Measurements from ENCODE around the gene SPN.

The SPN gene

DNA sequence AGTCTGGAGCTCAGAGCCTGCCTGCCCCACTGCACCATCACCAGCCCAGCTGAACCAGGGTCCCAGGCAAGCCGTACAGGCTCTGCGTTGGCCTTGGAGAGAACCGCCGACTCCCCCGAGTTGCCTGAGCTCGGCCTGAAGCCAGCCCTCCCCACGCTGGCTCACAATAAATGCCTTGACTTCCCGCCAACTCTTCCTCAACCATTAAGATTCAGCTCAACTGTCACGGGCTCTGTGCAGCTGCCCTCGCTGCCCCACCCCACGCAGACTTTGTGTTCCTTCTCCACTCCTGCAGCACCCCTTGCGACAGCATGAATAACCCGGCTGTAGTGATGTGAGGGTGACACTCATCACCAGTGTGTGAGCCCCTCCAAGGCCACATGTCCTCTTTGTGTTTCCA is 11.1 kb downstream of the SPN start:
- Histone ChIP-seq H3K27me3 (ENCODE audit: insufficient read depth, low read depth) (no peaks in the 10 kb centered on the region), H3K27ac (no peak overlapping the region), H3K4me1 (ENCODE audit: low read depth, poor library complexity, severe bottlenecking) (peaks cover 4% of the 10 kb centered on the region), H3K4me2 (no peak overlapping the region), H4K20me1 (ENCODE audit: insufficient read depth) (no peaks in the 10 kb centered on the region), H3K79me2 (ENCODE audit: insufficient read depth, low read depth) (no peaks in the 10 kb centered on the region), H2AFZ (ENCODE audit: low read depth) (no peak overlapping the region), H3K9ac (no peak overlapping the region), H3K4me3 (IDR thresholded peaks at IDR 0.05; ENCODE audit: insufficient read depth, low read depth, low read length) (no peak overlapping the region), H3K36me3 (ENCODE audit: insufficient read depth) (no peaks in the 10 kb centered on the region)
- TF ChIP-seq, protein P1, sequence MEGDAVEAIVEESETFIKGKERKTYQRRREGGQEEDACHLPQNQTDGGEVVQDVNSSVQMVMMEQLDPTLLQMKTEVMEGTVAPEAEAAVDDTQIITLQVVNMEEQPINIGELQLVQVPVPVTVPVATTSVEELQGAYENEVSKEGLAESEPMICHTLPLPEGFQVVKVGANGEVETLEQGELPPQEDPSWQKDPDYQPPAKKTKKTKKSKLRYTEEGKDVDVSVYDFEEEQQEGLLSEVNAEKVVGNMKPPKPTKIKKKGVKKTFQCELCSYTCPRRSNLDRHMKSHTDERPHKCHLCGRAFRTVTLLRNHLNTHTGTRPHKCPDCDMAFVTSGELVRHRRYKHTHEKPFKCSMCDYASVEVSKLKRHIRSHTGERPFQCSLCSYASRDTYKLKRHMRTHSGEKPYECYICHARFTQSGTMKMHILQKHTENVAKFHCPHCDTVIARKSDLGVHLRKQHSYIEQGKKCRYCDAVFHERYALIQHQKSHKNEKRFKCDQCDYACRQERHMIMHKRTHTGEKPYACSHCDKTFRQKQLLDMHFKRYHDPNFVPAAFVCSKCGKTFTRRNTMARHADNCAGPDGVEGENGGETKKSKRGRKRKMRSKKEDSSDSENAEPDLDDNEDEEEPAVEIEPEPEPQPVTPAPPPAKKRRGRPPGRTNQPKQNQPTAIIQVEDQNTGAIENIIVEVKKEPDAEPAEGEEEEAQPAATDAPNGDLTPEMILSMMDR (conservative IDR thresholded peaks at IDR 0.05; ENCODE audit: low read depth, low read length) = no peak

DNA sequence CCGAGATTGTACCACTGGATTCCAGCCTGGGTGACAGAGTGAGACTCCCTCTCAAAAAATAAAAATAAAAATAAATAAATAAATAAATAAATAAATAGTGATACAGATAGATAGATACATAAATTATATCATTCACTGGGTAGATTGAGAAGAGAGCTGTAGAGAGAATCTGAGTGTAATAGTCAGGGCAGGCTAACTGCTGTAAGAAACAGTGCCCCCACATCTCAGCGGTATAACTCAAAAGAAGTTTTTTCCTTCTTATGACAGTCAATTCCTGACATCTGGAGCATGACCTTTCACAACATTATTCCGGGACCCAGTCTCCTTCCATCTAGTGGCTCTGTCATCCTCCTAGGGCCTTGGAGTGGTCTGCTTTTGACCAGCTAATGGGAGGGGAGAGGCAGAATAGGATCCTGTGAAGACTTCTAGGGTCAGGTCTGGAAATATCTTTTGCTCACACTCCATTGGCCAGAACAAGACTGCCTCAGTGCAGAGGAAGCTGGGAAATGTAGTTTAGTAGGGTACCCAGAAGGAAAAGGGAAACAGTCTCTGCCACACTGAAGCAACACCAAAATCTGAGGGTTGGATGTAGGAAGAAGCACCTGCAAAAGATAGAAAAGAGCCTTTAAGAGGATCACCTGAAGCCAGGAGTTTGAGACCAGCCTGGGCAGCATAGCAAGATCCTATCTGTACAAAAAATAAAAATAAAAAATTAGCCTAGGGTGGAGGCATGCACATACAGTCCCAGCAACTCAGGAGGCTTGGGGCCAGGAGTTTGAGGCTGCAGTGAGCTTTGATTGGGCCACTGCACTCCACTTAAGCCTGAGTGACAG is 13.0 kb downstream of the SPN start:
- no peaks in the 10 kb centered on the region for H3K36me3 ChIP-seq (ENCODE audit: insufficient read depth)
- no peak overlapping the region for H3K4me2 ChIP-seq
- TF ChIP-seq, protein P1 (conservative IDR thresholded peaks at IDR 0.05; ENCODE audit: low read depth, low read length) = no peak
- H3K27ac ChIP-seq = no peak overlapping the region
- H2AFZ ChIP-seq (ENCODE audit: low read depth) = peak overlapping the region; percentile 2; the same call in 1 of the 2 replicates
- H3K4me3 ChIP-seq (IDR thresholded peaks at IDR 0.05; ENCODE audit: insufficient read depth, low read depth, low read length) = no peak overlapping the region
- H4K20me1 ChIP-seq (ENCODE audit: insufficient read depth) = no peaks in the 10 kb centered on the region
- peaks cover 4% of the 10 kb centered on the region for H3K4me1 ChIP-seq (ENCODE audit: low read depth, poor library complexity, severe bottlenecking)
- H3K27me3 ChIP-seq (ENCODE audit: insufficient read depth, low read depth) = no peaks in the 10 kb centered on the region
- no peaks in the 10 kb centered on the region for H3K79me2 ChIP-seq (ENCODE audit: insufficient read depth, low read depth)
- H3K9ac ChIP-seq = no peak overlapping the region

DNA sequence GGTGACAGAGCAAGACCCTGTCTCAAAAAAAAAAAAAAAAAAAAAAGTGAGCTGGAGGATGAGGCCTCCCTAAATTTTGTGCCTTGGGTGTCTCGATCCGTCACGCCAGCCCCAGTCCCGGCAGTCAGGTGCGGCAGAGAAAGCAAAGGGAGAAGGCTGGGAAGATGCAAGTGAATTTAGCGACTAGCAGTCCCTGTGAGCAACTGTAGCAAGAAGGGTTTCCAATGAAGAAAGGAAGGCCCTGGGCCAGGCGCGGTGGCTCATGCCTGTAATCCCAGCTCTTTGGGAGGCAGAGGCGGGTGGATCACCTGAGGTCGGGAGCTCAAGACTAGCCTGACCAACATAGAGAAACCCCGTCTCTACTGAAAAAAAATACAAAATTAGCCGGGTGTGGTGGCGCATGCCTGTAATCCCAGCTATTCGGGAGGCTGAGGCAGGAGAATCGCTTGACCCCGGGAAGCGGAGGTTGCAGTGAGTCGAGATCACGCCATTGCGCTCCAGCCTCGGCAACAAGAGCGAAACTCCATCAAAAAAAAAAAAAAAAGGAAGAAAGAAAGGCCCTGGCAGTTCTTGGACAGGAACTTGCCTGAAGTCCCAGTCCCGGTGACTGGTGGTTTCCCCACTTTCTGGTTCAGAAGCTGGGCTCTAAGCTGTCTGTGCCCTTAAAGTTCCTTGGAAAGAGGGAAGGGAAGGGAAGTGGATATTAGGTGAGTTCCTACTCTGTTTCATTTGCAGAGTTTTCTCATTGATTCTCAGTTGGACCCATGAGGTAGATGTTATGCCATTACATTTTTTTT is 14.1 kb downstream of the SPN start:
- peaks cover 4% of the 10 kb centered on the region for H3K4me1 ChIP-seq (ENCODE audit: low read depth, poor library complexity, severe bottlenecking)
- no peak overlapping the region for H3K4me2 ChIP-seq
- no peaks in the 10 kb centered on the region for H3K79me2 ChIP-seq (ENCODE audit: insufficient read depth, low read depth)
- H2AFZ ChIP-seq (ENCODE audit: low read depth) = no peak overlapping the region
- no peak overlapping the region for H3K27ac ChIP-seq
- no peak overlapping the region for H3K4me3 ChIP-seq (IDR thresholded peaks at IDR 0.05; ENCODE audit: insufficient read depth, low read depth, low read length)
- no peak overlapping the region for H3K9ac ChIP-seq
- H3K36me3 ChIP-seq (ENCODE audit: insufficient read depth) = no peaks in the 10 kb centered on the region
- no peaks in the 10 kb centered on the region for H3K27me3 ChIP-seq (ENCODE audit: insufficient read depth, low read depth)
- H4K20me1 ChIP-seq (ENCODE audit: insufficient read depth) = no peaks in the 10 kb centered on the region
- TF ChIP-seq, protein P1 (conservative IDR thresholded peaks at IDR 0.05; ENCODE audit: low read depth, low read length) = no peak

- H3K4me3 ChIP-seq (IDR thresholded peaks at IDR 0.05; ENCODE audit: insufficient read depth, low read depth, low read length) = no peak within 1 kb of the TSS
- no peaks in the 10 kb centered on the region for H3K36me3 ChIP-seq (ENCODE audit: insufficient read depth)
- no peak within 1 kb of the TSS for H2AFZ ChIP-seq (ENCODE audit: low read depth)
- TF ChIP-seq, protein P1 (conservative IDR thresholded peaks at IDR 0.05; ENCODE audit: low read depth, low read length) = no peak
- peaks cover 4% of the 10 kb centered on the region for H3K4me1 ChIP-seq (ENCODE audit: low read depth, poor library complexity, severe bottlenecking)
- no peaks in the 10 kb centered on the region for H3K79me2 ChIP-seq (ENCODE audit: insufficient read depth, low read depth)
- no peaks in the 10 kb centered on the region for H4K20me1 ChIP-seq (ENCODE audit: insufficient read depth)
- H3K27ac ChIP-seq = no peak within 1 kb of the TSS
- H3K9ac ChIP-seq = no peak within 1 kb of the TSS
- no peaks in the 10 kb centered on the region for H3K27me3 ChIP-seq (ENCODE audit: insufficient read depth, low read depth)
- H3K4me2 ChIP-seq = no peak within 1 kb of the TSS
Observed at GRCh38 chr16:29678691-29679267, 15.7 kb downstream of the SPN start, which contains the start of gene QPRT. TSS of gene QPRT (plus strand) at chr16:29679180. CDS start at chr16:29679198, 18 bp downstream.

Measured in KMS-11 (cell line).